Sigmoid colon (tissue), 7 donors: Measurements from ENCODE around the gene ADGRV1. TPM values are rescaled to one million over a fixed set of nuclear protein-coding genes. Genes with fewer than 3 reads are reported as not detected.

Experiments
- DNase-seq: peaks from one replicate; pipeline ENCODE4 v3.0.0-alpha.2; 2019
- H3K27ac ChIP-seq, 4 donors: fragments of 200-600 bp; sonication (generic); one replicate each; pipeline ENCODE4 v1.5.1; 2016 to 2019; ENCODE audit warnings: mild to moderate bottlenecking in 1 of 4
- H3K27me3 ChIP-seq, 3 donors: fragments of 200-600 bp; sonication (generic); one replicate each; pipeline ENCODE4 v1.5.1; 2019; ENCODE audit warnings: mild to moderate bottlenecking in 1 of 3
- H3K36me3 ChIP-seq, 4 donors: fragments of 200-600 bp; sonication (generic); one replicate each; pipeline ENCODE4 v1.5.1; 2016 to 2019
- H3K4me1 ChIP-seq, 4 donors: fragments of 200-600 bp; sonication (generic); one replicate each; pipeline ENCODE4 v1.5.1; 2017 to 2019
- H3K4me3 ChIP-seq, 4 donors: fragments of 200-600 bp; sonication (generic); one replicate each; pipeline ENCODE4 v1.5.1; 2017 to 2019; ENCODE audit warnings: mild to moderate bottlenecking in 2 of 4, moderate library complexity in 1 of 4
- H3K9me3 ChIP-seq, 4 donors: fragments of 200-600 bp in 3 of 4; sonication (generic) in 3 of 4; one replicate each; pipeline versions ENCODE4 v1.5.1 to v1.6.1; 2013 to 2019
- CTCF ChIP-seq, 4 experiments: fragments of 450-650 bp in 3 of 4; fragments of 200-600 bp in 1 of 4; IDR thresholded peaks; one replicate each; pipeline ENCODE4 v1.5.1; 2016 to 2019; ENCODE audit warnings: antibody characterized with exemption in 4 of 4, mild to moderate bottlenecking in 3 of 4, moderate library complexity in 2 of 4
- EP300 ChIP-seq, 4 donors: sonication (generic); formaldehyde crosslinking; IDR thresholded peaks; one replicate each; pipeline ENCODE4 v1.6.1; 2017; ENCODE audit warnings: antibody characterized with exemption in 4 of 4
- POLR2A ChIP-seq, 2 donors: fragments of 450-650 bp; IDR thresholded peaks; one replicate each; pipeline ENCODE4 v1.6.1; 2016; ENCODE audit warnings: antibody characterized with exemption in 2 of 2, mild to moderate bottlenecking in 2 of 2, moderate library complexity in 2 of 2
- POLR2AphosphoS5 ChIP-seq, 4 donors: sonication (generic); formaldehyde crosslinking; IDR thresholded peaks; one replicate each; pipeline ENCODE4 v1.6.1; 2017; ENCODE audit warnings: antibody characterized with exemption in 4 of 4
- WGBS, 2 donors: extraction: QIAGEN DNeasy Blood & Tissue Kit; methylation state at CpG; one replicate each; pipeline ENCODE4 v1.1.7; 2013; 5-methylcytosine and 5-hydroxymethylcytosine counted together
- intact Hi-C: fragments of 100-400 bp; cut with DNase I; formaldehyde crosslinking; loops from one replicate; pipeline ENCODE4 v1.15.1; 2023
- polyA plus RNA-seq, 3 donors: library from polyadenylated mRNA; stranded (reverse); fragments of 200-250 nt; gene quantifications; one replicate each; pipeline ENCODE4 v1.2.3, GENCODE V29; 2013
- total RNA-seq, 4 donors: library from RNA; depleted of rRNA; stranded (reverse); fragments of >200 nt; gene quantifications; one replicate each; pipeline ENCODE4 v1.1.0, GENCODE V29; 2016
- donor health status: healthy with polysubstance abuse.
- donor health status: Bipolar disorder and iron deficiency.
- donor health status: healthy.

The ADGRV1 gene
- total and polyA plus RNA-seq, 7 donors, result 0.54 to 2.1 (median 0.74) TPM; not detected in 1

DNA sequence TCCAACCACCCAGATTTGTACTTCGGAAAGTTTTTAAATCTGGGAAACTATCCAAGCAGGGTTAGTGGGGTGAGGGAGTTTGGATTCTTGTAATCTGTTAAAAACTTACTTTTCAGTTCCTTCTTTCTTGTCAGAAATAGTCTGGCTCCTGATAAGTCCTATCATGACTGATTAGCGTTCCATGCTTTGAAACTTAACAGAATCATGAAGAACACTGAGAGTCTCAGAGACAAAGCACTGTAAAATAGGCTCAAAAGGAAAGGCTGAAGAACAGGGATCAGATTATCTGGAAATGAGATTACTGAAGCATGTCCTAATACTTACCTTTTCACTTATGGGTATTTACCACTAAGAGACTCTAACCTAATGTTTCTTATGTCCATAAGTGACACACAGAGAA lies 582.1 kb downstream of the ADGRV1 start:
- Histone ChIP-seq H3K4me1 (peaks cover 0 to 23% (median 8%) of the 10 kb centered on the region in 4 donors), H3K27me3 (no peaks in the 10 kb centered on the region), H3K9me3 (no peaks in the 10 kb centered on the region), H3K4me3 (no peak overlapping the region), H3K36me3 (no peaks in the 10 kb centered on the region), H3K27ac (peak overlapping the region in 2 of 4 donors; percentile 12 to 24)
- no peak for DNase-seq
- 80 to 83% methylated on average over 2 of the region's 2 CpGs for WGBS, 2 donors
- intact Hi-C loops, result no loop called here
- TF ChIP-seq POLR2AphosphoS5 (IDR thresholded peaks at IDR 0.05), result no peak
- no peak for TF ChIP-seq POLR2A (IDR thresholded peaks at IDR 0.05)
- TF ChIP-seq CTCF (IDR thresholded peaks at IDR 0.05), result no peak
- no peak for TF ChIP-seq EP300 (IDR thresholded peaks at IDR 0.05)

DNA sequence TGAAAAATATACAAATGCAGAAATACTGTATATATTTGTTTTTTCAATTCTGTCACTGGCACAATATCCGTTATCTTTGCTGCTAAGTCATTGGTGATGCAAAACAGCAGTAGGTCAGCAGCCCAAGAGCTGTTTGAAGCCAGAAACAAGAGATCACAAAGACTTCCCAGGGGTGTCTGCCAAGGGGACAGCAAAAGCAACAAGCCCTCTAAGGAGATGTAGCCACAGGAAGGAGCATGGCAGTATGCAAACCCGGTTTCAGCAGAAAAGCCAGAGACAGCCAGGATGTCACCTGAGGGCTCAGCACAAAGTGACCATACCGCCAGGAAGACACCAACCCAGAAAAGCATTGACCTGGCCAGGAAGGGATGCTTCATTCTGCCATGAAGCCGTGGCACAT lies 583.0 kb downstream of the ADGRV1 start:
- no peak for DNase-seq
- Histone ChIP-seq H3K9me3 (no peaks in the 10 kb centered on the region), H3K4me3 (no peak overlapping the region), H3K27ac (peak overlapping the region in 1 of 4 donors; percentile 16), H3K27me3 (no peaks in the 10 kb centered on the region), H3K36me3 (no peaks in the 10 kb centered on the region), H3K4me1 (peaks cover 0 to 32% (median 8%) of the 10 kb centered on the region in 4 donors)
- intact Hi-C loops, result no loop called here
- 90 to 92% methylated on average over 4 of the region's 4 CpGs for WGBS, 2 donors
- TF ChIP-seq EP300 (IDR thresholded peaks at IDR 0.05) (no peak), POLR2A (IDR thresholded peaks at IDR 0.05) (no peak), POLR2AphosphoS5 (IDR thresholded peaks at IDR 0.05) (no peak), CTCF (IDR thresholded peaks at IDR 0.05) (no peak)

DNA sequence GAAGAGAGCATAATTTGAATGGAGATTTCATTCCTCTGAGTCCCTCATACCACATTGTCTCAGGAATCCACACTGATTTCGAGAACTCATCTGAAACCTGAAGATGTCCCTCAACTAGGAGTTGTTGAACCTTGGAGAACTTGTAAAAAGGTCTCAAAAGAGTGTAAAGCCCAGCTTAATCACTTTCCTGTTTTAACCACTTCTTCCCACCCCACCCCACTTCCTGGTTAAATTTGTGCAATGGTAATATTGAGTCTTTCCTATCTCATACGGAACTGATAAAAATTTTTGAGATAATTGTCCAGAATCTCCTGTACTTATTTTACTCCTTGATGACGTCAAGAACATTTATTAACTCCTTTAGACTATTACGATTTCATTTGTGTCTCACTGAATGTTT lies 583.8 kb downstream of the ADGRV1 start:
- TF ChIP-seq EP300 (IDR thresholded peaks at IDR 0.05) (no peak), POLR2A (IDR thresholded peaks at IDR 0.05) (no peak), CTCF (IDR thresholded peaks at IDR 0.05) (no peak), POLR2AphosphoS5 (IDR thresholded peaks at IDR 0.05) (no peak)
- intact Hi-C loops, result no loop called here
- H3K9me3 ChIP-seq, result no peaks in the 10 kb centered on the region
- no peaks in the 10 kb centered on the region for H3K36me3 ChIP-seq
- H3K27ac ChIP-seq, result no peak overlapping the region
- no peak for DNase-seq
- 76 to 87% methylated on average over 4 of the region's 4 CpGs for WGBS, 2 donors
- H3K4me1 ChIP-seq, result peaks cover 0 to 32% (median 8%) of the 10 kb centered on the region in 4 donors
- H3K27me3 ChIP-seq, result no peaks in the 10 kb centered on the region
- H3K4me3 ChIP-seq, result no peak overlapping the region

DNA sequence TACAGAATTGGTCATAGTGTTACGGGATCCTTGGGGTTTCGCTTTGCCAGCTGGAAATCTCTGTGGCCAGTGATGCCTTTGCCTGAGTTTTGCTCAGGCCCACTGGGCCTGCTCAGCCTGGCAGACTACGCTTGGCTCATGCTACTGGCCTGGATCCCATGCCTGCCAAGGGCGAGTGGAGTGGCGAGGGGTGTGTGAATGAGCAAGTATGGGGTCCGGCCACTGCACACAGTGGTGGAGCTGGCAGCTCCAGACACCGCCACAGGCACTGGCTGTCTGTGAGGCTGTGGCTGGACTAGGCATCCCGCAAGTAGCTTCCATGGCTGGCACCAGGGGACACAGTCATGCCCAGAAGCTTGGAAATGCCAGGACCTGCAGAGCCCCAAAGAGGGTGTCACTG lies 584.2 kb downstream of the ADGRV1 start:
- no peak overlapping the region for H3K4me3 ChIP-seq
- intact Hi-C loops, result no loop called here
- peaks cover 0 to 32% (median 8%) of the 10 kb centered on the region in 4 donors for H3K4me1 ChIP-seq
- no peak overlapping the region for H3K27ac ChIP-seq
- DNase-seq, result no peak
- no peaks in the 10 kb centered on the region for H3K36me3 ChIP-seq
- H3K27me3 ChIP-seq, result no peaks in the 10 kb centered on the region
- WGBS, 2 donors, result 96% methylated on average over 8 of the region's 8 CpGs
- no peaks in the 10 kb centered on the region for H3K9me3 ChIP-seq
- TF ChIP-seq POLR2AphosphoS5 (IDR thresholded peaks at IDR 0.05) (no peak), CTCF (IDR thresholded peaks at IDR 0.05) (no peak), POLR2A (IDR thresholded peaks at IDR 0.05) (no peak)

DNA sequence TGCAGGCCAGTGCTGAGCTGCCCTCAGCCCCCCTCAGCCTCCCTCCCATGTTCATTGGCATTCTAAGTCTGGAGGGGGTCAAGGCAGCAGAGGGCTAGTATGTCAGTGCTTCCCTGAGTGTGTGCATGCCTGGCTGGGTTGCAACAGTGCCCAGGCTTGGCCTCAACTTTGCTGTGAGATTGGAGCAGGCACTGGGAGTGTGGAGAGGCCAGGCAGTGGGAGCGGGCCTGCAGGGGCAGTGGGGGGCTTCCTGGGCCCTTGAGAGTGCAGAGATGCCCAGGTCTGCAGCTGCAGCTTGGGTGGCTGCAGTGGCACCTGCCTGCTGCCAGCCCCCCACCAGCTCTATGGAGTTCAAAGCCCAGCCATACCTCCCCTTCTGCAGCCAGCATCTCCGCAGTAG lies 585.2 kb downstream of the ADGRV1 start:
- no peak for TF ChIP-seq POLR2A (IDR thresholded peaks at IDR 0.05)
- no peak for TF ChIP-seq EP300 (IDR thresholded peaks at IDR 0.05)
- TF ChIP-seq POLR2AphosphoS5 (IDR thresholded peaks at IDR 0.05), result no peak
- no peak for TF ChIP-seq CTCF (IDR thresholded peaks at IDR 0.05)
- Histone ChIP-seq H3K4me1 (peaks cover 0 to 32% (median 8%) of the 10 kb centered on the region in 4 donors), H3K27me3 (no peaks in the 10 kb centered on the region), H3K27ac (peak overlapping the region in 1 of 4 donors; percentile 62), H3K9me3 (no peaks in the 10 kb centered on the region), H3K4me3 (no peak overlapping the region), H3K36me3 (no peaks in the 10 kb centered on the region)
- DNase-seq, result no peak
- intact Hi-C loops, result no loop called here
- 94 to 98% methylated on average over 2 of the region's 2 CpGs for WGBS, 2 donors
